Measurements from ENCODE around the gene OPCML.

Gene OPCML

DNA sequence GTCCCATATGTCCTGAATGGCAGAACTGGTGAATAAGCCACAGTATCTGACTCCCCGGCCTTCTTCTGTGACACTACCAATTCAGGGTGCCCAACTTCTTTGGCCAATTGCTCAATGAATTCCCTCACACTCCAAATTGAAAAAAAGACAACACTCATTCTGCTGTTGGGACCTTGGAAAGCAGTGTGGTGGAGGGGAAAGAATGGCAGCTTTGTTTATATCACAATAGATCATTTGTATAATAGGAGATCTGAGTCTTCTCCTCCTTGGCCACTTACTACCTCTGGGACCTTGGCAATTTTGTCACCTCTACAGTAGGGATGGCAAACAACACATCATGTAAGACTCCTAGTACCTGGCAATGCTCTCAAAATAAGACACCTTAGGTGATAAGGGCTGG, 64.6 kb downstream of the OPCML start:
- Histone ChIP-seq H3K9ac (ENCODE audit: low read length) (no peak overlapping the region), H3K79me2 (ENCODE audit: low read length) (no peaks in the 10 kb centered on the region)

DNA sequence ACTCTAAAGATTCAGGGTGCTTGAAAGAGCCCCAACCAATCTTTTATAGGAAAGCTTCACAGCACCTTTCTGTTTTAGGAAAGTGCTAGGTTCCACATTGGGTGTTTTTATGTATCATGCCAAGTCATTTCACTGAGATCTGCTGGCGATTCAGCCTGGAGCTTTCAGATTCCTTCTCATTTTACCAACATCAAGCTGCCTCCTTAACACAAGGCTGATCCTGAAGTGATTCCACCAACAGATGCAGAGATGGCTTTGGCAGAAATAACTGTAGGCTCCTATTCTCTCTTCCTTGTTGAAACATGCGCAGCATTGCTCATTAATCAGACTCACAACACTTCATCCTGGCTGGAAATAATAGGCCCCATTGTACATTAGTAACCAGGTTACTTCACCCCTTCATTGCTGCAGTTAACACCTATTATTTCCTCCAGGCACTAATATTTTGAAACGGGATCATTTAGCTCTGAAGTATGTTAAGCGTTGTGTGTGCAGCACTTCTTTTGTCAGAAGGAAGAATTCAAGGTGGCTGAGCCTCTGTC, 89.0 kb downstream of the OPCML start:
- H3K79me2 ChIP-seq (ENCODE audit: low read length): no peaks in the 10 kb centered on the region
- no peak overlapping the region for H2AFZ ChIP-seq (ENCODE audit: low read length)
- H3K4me3 ChIP-seq (ENCODE audit: low read length): no peak overlapping the region
- TF ChIP-seq EZH2 (optimal IDR thresholded peaks at IDR 0.05; ENCODE audit: low read depth, low read length) (no peak), EZH2phosphoT487 (IDR thresholded peaks at IDR 0.05; ENCODE audit: low read length) (no peak)
- TF ChIP-seq, protein P1, sequence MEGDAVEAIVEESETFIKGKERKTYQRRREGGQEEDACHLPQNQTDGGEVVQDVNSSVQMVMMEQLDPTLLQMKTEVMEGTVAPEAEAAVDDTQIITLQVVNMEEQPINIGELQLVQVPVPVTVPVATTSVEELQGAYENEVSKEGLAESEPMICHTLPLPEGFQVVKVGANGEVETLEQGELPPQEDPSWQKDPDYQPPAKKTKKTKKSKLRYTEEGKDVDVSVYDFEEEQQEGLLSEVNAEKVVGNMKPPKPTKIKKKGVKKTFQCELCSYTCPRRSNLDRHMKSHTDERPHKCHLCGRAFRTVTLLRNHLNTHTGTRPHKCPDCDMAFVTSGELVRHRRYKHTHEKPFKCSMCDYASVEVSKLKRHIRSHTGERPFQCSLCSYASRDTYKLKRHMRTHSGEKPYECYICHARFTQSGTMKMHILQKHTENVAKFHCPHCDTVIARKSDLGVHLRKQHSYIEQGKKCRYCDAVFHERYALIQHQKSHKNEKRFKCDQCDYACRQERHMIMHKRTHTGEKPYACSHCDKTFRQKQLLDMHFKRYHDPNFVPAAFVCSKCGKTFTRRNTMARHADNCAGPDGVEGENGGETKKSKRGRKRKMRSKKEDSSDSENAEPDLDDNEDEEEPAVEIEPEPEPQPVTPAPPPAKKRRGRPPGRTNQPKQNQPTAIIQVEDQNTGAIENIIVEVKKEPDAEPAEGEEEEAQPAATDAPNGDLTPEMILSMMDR (IDR thresholded peaks at IDR 0.05; ENCODE audit: low read length): no peak
- DNase-seq: no peak
- no peaks in the 10 kb centered on the region for H3K9me3 ChIP-seq (replicated peaks; ENCODE audit: insufficient read depth, low read length)
- H3K27ac ChIP-seq (ENCODE audit: low read length): no peak overlapping the region
- no peaks in the 10 kb centered on the region for H4K20me1 ChIP-seq (ENCODE audit: insufficient read depth, low read length)
- H3F3A ChIP-seq (ENCODE audit: insufficient read depth, low read length): no peaks in the 10 kb centered on the region
- H3K36me3 ChIP-seq (replicated peaks; ENCODE audit: insufficient read depth, low read length): no peaks in the 10 kb centered on the region
- no peaks in the 10 kb centered on the region for H3K27me3 ChIP-seq (replicated peaks; ENCODE audit: insufficient read depth, low read length)
- H3K9me2 ChIP-seq (replicated peaks; ENCODE audit: insufficient read depth, low read length): no peaks in the 10 kb centered on the region
- H3K4me2 ChIP-seq (ENCODE audit: low read depth, low read length): no peak overlapping the region
- no peaks in the 10 kb centered on the region for H3K4me1 ChIP-seq (ENCODE audit: low read length)
- no peak overlapping the region for H3K9ac ChIP-seq (ENCODE audit: low read length)

More for the DNA sequence above, 64.6 kb downstream of the OPCML start:
- no peak for TF ChIP-seq EZH2phosphoT487 (IDR thresholded peaks at IDR 0.05; ENCODE audit: low read length)
- TF ChIP-seq, protein P1 (IDR thresholded peaks at IDR 0.05; ENCODE audit: low read length): no peak
- TF ChIP-seq EZH2 (optimal IDR thresholded peaks at IDR 0.05; ENCODE audit: low read depth, low read length): no peak
- H3K9me2 ChIP-seq (replicated peaks; ENCODE audit: insufficient read depth, low read length): no peaks in the 10 kb centered on the region
- no peak overlapping the region for H3K4me3 ChIP-seq (ENCODE audit: low read length)
- H3K36me3 ChIP-seq (replicated peaks; ENCODE audit: insufficient read depth, low read length): no peaks in the 10 kb centered on the region
- H3K9me3 ChIP-seq (replicated peaks; ENCODE audit: insufficient read depth, low read length): no peaks in the 10 kb centered on the region
- no peak overlapping the region for H3K4me2 ChIP-seq (ENCODE audit: low read depth, low read length)
- H3F3A ChIP-seq (ENCODE audit: insufficient read depth, low read length): no peaks in the 10 kb centered on the region
- no peak overlapping the region for H2AFZ ChIP-seq (ENCODE audit: low read length)
- H3K27ac ChIP-seq (ENCODE audit: low read length): no peak overlapping the region
- no peaks in the 10 kb centered on the region for H4K20me1 ChIP-seq (ENCODE audit: insufficient read depth, low read length)
- H3K27me3 ChIP-seq (replicated peaks; ENCODE audit: insufficient read depth, low read length): no peaks in the 10 kb centered on the region
- no peak for DNase-seq
- H3K4me1 ChIP-seq (ENCODE audit: low read length): no peaks in the 10 kb centered on the region

DNA sequence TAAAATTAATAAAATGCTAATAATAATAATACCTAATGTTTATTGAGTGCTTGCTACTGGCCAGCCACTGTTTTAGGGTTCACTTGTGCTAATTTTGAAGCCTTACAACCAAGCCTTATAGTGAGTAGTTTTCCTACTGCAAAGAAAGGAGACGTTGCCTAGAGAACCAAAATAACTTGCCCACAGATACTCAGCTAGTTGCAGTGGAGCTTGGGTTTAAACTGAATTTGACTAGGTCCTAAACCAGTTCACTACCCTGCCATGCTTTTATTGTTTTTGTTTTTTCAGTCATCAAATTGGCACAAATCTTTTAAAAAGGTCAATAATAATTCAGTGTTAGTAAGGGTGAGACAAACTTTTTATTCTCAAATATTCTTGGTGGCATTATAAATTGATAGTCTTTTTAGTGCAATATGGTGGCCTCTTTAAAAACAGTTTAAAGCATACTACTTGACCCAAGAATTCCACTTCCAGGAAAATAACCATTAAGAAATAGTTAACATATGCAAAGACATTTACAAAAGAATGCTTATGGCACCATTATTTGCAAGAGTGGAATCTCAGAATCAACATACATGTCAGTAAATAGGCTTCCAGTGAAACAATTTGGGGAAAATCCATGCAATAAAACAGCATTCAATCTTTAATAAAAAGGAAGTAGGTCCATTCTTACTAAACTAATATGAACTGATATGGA, 90.2 kb downstream of the OPCML start:
- H2AFZ ChIP-seq (ENCODE audit: low read length): no peak overlapping the region
- H3K4me1 ChIP-seq (ENCODE audit: low read length): no peaks in the 10 kb centered on the region
- H3K27me3 ChIP-seq (replicated peaks; ENCODE audit: insufficient read depth, low read length): no peaks in the 10 kb centered on the region
- H3K4me2 ChIP-seq (ENCODE audit: low read depth, low read length): no peak overlapping the region
- H3K79me2 ChIP-seq (ENCODE audit: low read length): no peaks in the 10 kb centered on the region
- no peak for DNase-seq
- no peaks in the 10 kb centered on the region for H4K20me1 ChIP-seq (ENCODE audit: insufficient read depth, low read length)
- no peak overlapping the region for H3K9ac ChIP-seq (ENCODE audit: low read length)
- H3K9me2 ChIP-seq (replicated peaks; ENCODE audit: insufficient read depth, low read length): no peaks in the 10 kb centered on the region
- no peaks in the 10 kb centered on the region for H3K36me3 ChIP-seq (replicated peaks; ENCODE audit: insufficient read depth, low read length)
- TF ChIP-seq EZH2 (optimal IDR thresholded peaks at IDR 0.05; ENCODE audit: low read depth, low read length) (no peak), EZH2phosphoT487 (IDR thresholded peaks at IDR 0.05; ENCODE audit: low read length) (no peak)
- TF ChIP-seq, protein P1 (IDR thresholded peaks at IDR 0.05; ENCODE audit: low read length): no peak
- H3K4me3 ChIP-seq (ENCODE audit: low read length): no peak overlapping the region
- no peaks in the 10 kb centered on the region for H3F3A ChIP-seq (ENCODE audit: insufficient read depth, low read length)
- H3K9me3 ChIP-seq (replicated peaks; ENCODE audit: insufficient read depth, low read length): no peaks in the 10 kb centered on the region
- no peak overlapping the region for H3K27ac ChIP-seq (ENCODE audit: low read length)
